Neural progenitor cell (in vitro differentiated cells): ENCODE results near the gene TK2. TPM values are rescaled to one million over a fixed set of nuclear protein-coding genes. Genes with fewer than 3 reads are reported as not detected.
"Not testable (repeated sequence)": the region's sequence is repeated elsewhere in the genome, so short reads cannot be mapped to it uniquely, and the experiment has no call there.

Experiments used
- DNase-seq: peaks from one replicate; pipeline ENCODE4 v3.0.0-alpha.2; 2016; ENCODE audit warnings: low spot score
- H2AFZ ChIP-seq: fragments of 200-600 bp; sonication (generic); replicated peaks from 2 replicates; pipeline ENCODE4 v1.6.1; 2016; ENCODE audit warnings: antibody characterized with exemption
- H3F3A ChIP-seq: fragments of 200-600 bp; sonication (generic); 2 replicates; pipeline ENCODE4 v1.6.1; 2016; ENCODE audit warnings: antibody characterized with exemption, low read depth
- H3K27ac ChIP-seq: fragments of 200-600 bp; sonication (generic); 2 replicates; pipeline ENCODE4 v1.5.1; 2016; ENCODE audit warnings: mild to moderate bottlenecking
- H3K27me3 ChIP-seq: fragments of 200-600 bp; sonication (generic); 2 replicates; pipeline ENCODE4 v1.6.1; 2016; ENCODE audit warnings: mild to moderate bottlenecking, moderate library complexity
- H3K36me3 ChIP-seq: fragments of 200-600 bp; sonication (generic); 2 replicates; pipeline ENCODE4 v1.5.1; 2016
- H3K4me1 ChIP-seq: fragments of 200-600 bp; sonication (generic); 2 replicates; pipeline ENCODE4 v1.6.1; 2016; ENCODE audit warnings: mixed run types
- H3K4me2 ChIP-seq: fragments of 200-600 bp; sonication (generic); 2 replicates; pipeline ENCODE4 v1.6.1; 2016
- H3K4me3 ChIP-seq: fragments of 200-600 bp; sonication (generic); 2 replicates; pipeline ENCODE4 v1.5.1; 2016
- H3K79me2 ChIP-seq: fragments of 200-600 bp; sonication (generic); 2 replicates; pipeline ENCODE4 v1.6.1; 2016; ENCODE audit warnings: low read depth
- H3K9ac ChIP-seq: fragments of 200-600 bp; sonication (generic); 2 replicates; pipeline ENCODE4 v1.6.1; 2016
- H3K9me3 ChIP-seq: fragments of 200-600 bp; sonication (generic); 2 replicates; pipeline ENCODE4 v1.5.1; 2016; ENCODE audit warnings: low read depth
- H4K20me1 ChIP-seq: fragments of 200-600 bp; sonication (generic); 2 replicates; pipeline ENCODE4 v1.6.1; 2016; ENCODE audit warnings: low read depth
- H3K27ac Mint-ChIP-seq: 3 replicates; pipeline ENCODE4 v1.8.0; 2021; ENCODE audit warnings: mixed read lengths
- H3K27me3 Mint-ChIP-seq: 2 replicates; pipeline ENCODE4 v1.8.0; 2022; ENCODE audit warnings: low read depth, mild to moderate bottlenecking, inconsistent platforms, moderate library complexity, mixed read lengths; ENCODE audit not compliant: insufficient read depth
- H3K36me3 Mint-ChIP-seq: 3 replicates; pipeline ENCODE4 v1.8.0; 2021; ENCODE audit warnings: mixed read lengths
- H3K4me1 Mint-ChIP-seq: 3 replicates; pipeline ENCODE4 v1.8.0; 2021; ENCODE audit warnings: mixed read lengths
- H3K4me3 Mint-ChIP-seq: 3 replicates; pipeline ENCODE4 v1.8.0; 2021; ENCODE audit warnings: mild to moderate bottlenecking, moderate library complexity, mixed read lengths
- H3K9me3 Mint-ChIP-seq: 3 replicates; pipeline ENCODE4 v1.8.0; 2020; ENCODE audit warnings: mixed read lengths
- CTCF ChIP-seq: fragments of 200-600 bp; sonication (generic); IDR thresholded peaks from 2 replicates; pipeline ENCODE4 v1.5.1; 2017; ENCODE audit warnings: antibody characterized with exemption, mild to moderate bottlenecking
- EZH2 ChIP-seq: fragments of 200-600 bp; sonication (generic); IDR thresholded peaks from 2 replicates; pipeline ENCODE4 v1.6.1; 2017; ENCODE audit warnings: antibody characterized with exemption, mild to moderate bottlenecking, moderate library complexity
- EZH2phosphoT487 ChIP-seq: fragments of 200-600 bp; sonication (generic); IDR thresholded peaks from 2 replicates; pipeline ENCODE4 v1.6.1; 2017; ENCODE audit warnings: antibody characterized with exemption
- total RNA-seq: library from RNA; depleted of rRNA; stranded (reverse); fragments of >200 nt; gene quantifications from 2 replicates; pipeline ENCODE4 v1.2.3, GENCODE V29; 2015; ENCODE audit warnings: low replicate concordance

Gene TK2
- 7.1 and 7.3 TPM in 2 replicates for total RNA-seq

DNA sequence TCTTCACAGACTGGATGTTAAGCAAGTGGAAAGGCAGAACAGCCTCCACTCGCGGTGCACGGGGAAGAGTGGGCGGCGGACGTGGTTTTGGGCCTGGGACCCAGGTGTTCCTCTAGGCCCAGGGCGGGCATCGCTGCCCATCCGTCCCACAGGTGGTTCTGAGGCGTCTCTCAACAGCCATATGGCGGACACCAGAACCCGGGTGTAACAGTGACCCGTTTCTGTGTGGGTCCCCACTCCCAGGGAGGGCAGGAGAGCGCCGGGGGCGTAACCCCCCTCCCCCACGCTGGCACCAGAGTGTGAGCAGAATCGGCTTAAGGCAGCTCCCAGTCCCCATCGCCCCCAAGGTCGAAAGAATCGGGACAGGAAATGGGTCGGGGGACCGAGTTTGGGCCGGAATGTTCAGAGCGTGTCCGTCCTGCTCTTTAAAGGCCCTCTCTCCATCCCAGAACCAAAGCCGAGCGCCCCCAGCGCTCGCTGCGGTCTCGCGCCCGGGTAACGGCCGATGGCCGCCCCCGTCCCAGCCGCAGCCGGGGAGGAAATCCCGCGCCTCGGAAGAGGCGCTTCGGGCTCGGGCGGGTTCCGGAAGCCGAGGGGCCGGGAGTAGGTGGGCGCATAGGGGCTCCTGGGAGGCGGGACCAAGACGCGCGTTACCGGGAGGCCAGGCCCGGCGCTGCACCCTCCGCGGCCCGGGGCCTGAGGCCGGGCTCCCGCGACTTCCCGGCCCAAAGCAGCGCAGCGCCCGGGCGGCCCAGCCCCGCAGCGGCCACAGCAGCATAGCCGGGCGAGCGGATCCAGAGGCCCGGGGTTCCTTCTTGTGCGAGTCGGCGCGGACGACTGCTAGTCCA lies at the start of gene TK2:
TK2 (minus strand) TSS at position 839 of the 848 bp plus-strand sequence; CDS start at position 778, 61 bp downstream.
- peak; percentile 79 for DNase-seq
- Histone ChIP-seq H3K27me3 (peaks cover 13% of the 10 kb centered on the region), H3K4me1 (peaks cover 15% of the 10 kb centered on the region), H3K36me3 (no peaks in the 10 kb centered on the region), H2AFZ (peak within 1 kb of the TSS; percentile 61), H3K79me2 (peaks cover 12% of the 10 kb centered on the region), H3K4me2 (peak within 1 kb of the TSS; percentile 90), H3K4me3 (peak within 1 kb of the TSS; percentile 62), H3K9me3 (no peaks in the 10 kb centered on the region), H3K9ac (peak within 1 kb of the TSS; percentile 49), H3F3A (peaks cover 29% of the 10 kb centered on the region), H4K20me1 (no peaks in the 10 kb centered on the region), H3K27ac (peak within 1 kb of the TSS; percentile 62)
- TF ChIP-seq CTCF (peak; percentile 39), EZH2phosphoT487 (no peak), EZH2 (peak; percentile 48)
- Mint-ChIP-seq H3K4me3 (peak within 1 kb of the TSS; percentile 84), H3K9me3 (peaks cover 5% of the 10 kb centered on the region), H3K36me3 (peaks cover 27% of the 10 kb centered on the region), H3K27ac (peak within 1 kb of the TSS; percentile 75), H3K27me3 (peaks cover 11% of the 10 kb centered on the region), H3K4me1 (peaks cover 33% of the 10 kb centered on the region)

DNA sequence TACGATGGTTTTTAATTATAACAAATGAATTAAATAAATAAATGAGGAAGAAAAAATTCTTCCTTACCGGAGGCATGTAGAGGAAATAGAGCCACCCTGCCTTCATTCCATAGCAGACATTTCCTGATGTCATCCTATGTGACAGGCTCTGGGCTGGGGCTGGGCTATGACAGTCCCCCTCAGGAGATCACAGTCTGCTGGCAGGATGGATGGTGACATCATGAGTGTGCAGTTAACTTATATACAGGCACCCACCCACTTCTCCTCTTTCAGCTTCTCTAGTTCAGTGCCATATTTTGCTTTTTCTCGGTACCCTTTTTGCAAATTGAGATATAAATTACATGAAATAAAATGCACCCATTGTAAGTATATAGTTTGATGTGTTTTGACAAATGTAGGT lies 48.2 kb upstream of the TK2 start:
- Mint-ChIP-seq H3K4me3 (no peak overlapping the region), H3K36me3 (no peaks in the 10 kb centered on the region), H3K27ac (no peak overlapping the region), H3K9me3 (no peaks in the 10 kb centered on the region), H3K4me1 (peaks cover 4% of the 10 kb centered on the region), H3K27me3 (peaks cover 9% of the 10 kb centered on the region)
- Histone ChIP-seq H3F3A (peaks cover 5% of the 10 kb centered on the region), H3K4me2 (no peak overlapping the region), H3K4me1 (no peaks in the 10 kb centered on the region), H3K9ac (no peak overlapping the region), H4K20me1 (no peaks in the 10 kb centered on the region), H3K27me3 (no peaks in the 10 kb centered on the region), H3K9me3 (no peaks in the 10 kb centered on the region), H3K79me2 (no peaks in the 10 kb centered on the region), H2AFZ (no peak overlapping the region), H3K4me3 (no peak overlapping the region), H3K27ac (no peak overlapping the region), H3K36me3 (no peaks in the 10 kb centered on the region)
- DNase-seq, result no peak
- TF ChIP-seq EZH2 (no peak), EZH2phosphoT487 (no peak)

- Histone ChIP-seq H3K4me2 (no peak overlapping the region), H3K9ac (no peak overlapping the region), H3K4me1 (no peaks in the 10 kb centered on the region), H3K9me3 (no peaks in the 10 kb centered on the region), H3K27me3 (no peaks in the 10 kb centered on the region), H3K27ac (no peak overlapping the region), H3K36me3 (no peaks in the 10 kb centered on the region), H3K79me2 (no peaks in the 10 kb centered on the region), H2AFZ (no peak overlapping the region), H4K20me1 (no peaks in the 10 kb centered on the region), H3F3A (no peaks in the 10 kb centered on the region), H3K4me3 (no peak overlapping the region)
- no peak for DNase-seq
- Mint-ChIP-seq H3K27ac (no peak overlapping the region), H3K9me3 (no peaks in the 10 kb centered on the region), H3K27me3 (peaks cover 9% of the 10 kb centered on the region), H3K36me3 (no peaks in the 10 kb centered on the region), H3K4me1 (no peaks in the 10 kb centered on the region), H3K4me3 (no peak overlapping the region)
- no peak for TF ChIP-seq EZH2phosphoT487
- no peak for TF ChIP-seq CTCF
- TF ChIP-seq EZH2, result no peak
Measured at GRCh38 chr16:66596986-66597848, 47.3 kb upstream of the TK2 start.

DNA sequence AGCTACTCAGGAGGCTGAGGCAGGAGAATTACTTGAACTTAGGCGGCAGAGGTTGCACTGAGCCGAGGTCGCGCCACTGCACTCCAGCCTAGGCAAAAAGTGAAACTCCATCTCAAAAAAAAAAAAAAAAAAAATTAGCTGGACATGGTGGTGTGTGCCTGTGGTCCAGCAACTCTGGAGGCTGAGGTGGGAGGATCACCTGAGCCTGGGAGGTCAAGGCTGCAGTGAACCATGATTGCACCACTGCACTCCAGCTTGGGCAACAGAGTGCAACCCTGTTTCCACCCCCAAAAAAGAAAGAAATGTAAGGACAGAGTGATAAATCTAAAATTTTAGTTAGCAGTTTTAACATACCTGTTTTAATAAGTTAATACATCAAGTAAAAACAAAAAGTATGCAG lies 46.6 kb upstream of the TK2 start:
- H3K36me3 ChIP-seq, H3K4me3 ChIP-seq, H3K4me2 ChIP-seq, H3F3A ChIP-seq, H3K36me3 Mint-ChIP-seq, H3K4me1 Mint-ChIP-seq, H3K4me3 Mint-ChIP-seq, H3K9ac ChIP-seq, H3K79me2 ChIP-seq, H3K27ac Mint-ChIP-seq, DNase-seq, H4K20me1 ChIP-seq, H2AFZ ChIP-seq, H3K27ac ChIP-seq, H3K4me1 ChIP-seq, H3K9me3 Mint-ChIP-seq, H3K9me3 ChIP-seq, H3K27me3 ChIP-seq: not testable (repeated sequence)
- peaks cover 10% of the 10 kb centered on the region for H3K27me3 Mint-ChIP-seq
